SK-N-SH (cell line): ENCODE results near the gene ZCCHC10. TPM values are rescaled to one million over a fixed set of nuclear protein-coding genes. Genes with fewer than 3 reads are reported as not detected.

Experiments used
- CTCF ChIA-PET: fragments of 300-600, 350-600 bp; formaldehyde crosslinking; extraction: SDS; loops from one replicate; lab custom pipeline; 2021; lab: Yijun Ruan, JAX
- POLR2A ChIA-PET: fragments of 350-600 bp; sonication (Branson Sonifier 250); formaldehyde crosslinking; extraction: SDS; loops from one replicate; lab custom pipeline; 2020; ENCODE audit warnings: antibody characterized with exemption, inconsistent platforms; lab: Yijun Ruan, JAX
- DNase-seq: peaks from one replicate; pipeline ENCODE4 v3.0.0; 2012
- H2AFZ ChIP-seq: fragments of 200-600 bp; sonication (generic); 2 replicates; pipeline ENCODE4 v1.8.1; 2016; ENCODE audit warnings: antibody characterized with exemption, mild to moderate bottlenecking, low read depth
- H3F3A ChIP-seq: fragments of 200-600 bp; sonication (generic); replicated peaks from 2 replicates; pipeline ENCODE3; 2016; ENCODE audit warnings: antibody characterized with exemption, mild to moderate bottlenecking; ENCODE audit not compliant: insufficient read depth
- H3K27ac ChIP-seq, 2 experiments: fragments of 200-500 bp in 1 of 2; fragments of 200-600 bp in 1 of 2; sonication (Bioruptor generic) in 1 of 2; sonication (generic), shearing (Covaris generic) in 1 of 2; 2 replicates each; pipeline versions ENCODE4 v1.5.1 to v1.6.1; 2014 to 2016; ENCODE audit warnings: low read depth in 2 of 2, inconsistent platforms in 1 of 2, low read length in 1 of 2, mild to moderate bottlenecking in 1 of 2, mixed read lengths in 1 of 2
- H3K27me3 ChIP-seq: fragments of 200-600 bp; sonication (generic), shearing (Covaris generic); 2 replicates; pipeline ENCODE4 v1.6.1; 2016; ENCODE audit warnings: mixed run types; ENCODE audit not compliant: insufficient read depth
- H3K36me3 ChIP-seq, 2 experiments: fragments of 200-500 bp in 1 of 2; fragments of 200-600 bp in 1 of 2; sonication (Bioruptor generic) in 1 of 2; sonication (generic) in 1 of 2; replicated peaks in 1 of 2; 2 replicates each; pipeline versions ENCODE3 to v1.5.1; 2014 to 2016; ENCODE audit warnings: low read length in 1 of 2, mild to moderate bottlenecking in 1 of 2; ENCODE audit not compliant: insufficient read depth in 2 of 2, control insufficient read depth in 1 of 2
- H3K4me1 ChIP-seq, 2 experiments: fragments of 200-500 bp in 1 of 2; fragments of 200-600 bp in 1 of 2; sonication (Bioruptor generic) in 1 of 2; sonication (generic), shearing (Covaris generic) in 1 of 2; 2 replicates each; pipeline versions ENCODE4 v1.5.1 to v1.6.1; 2014 to 2016; ENCODE audit warnings: low read depth in 1 of 2, low read length in 1 of 2, mixed run types in 1 of 2; ENCODE audit not compliant: insufficient read depth in 2 of 2, control insufficient read depth in 1 of 2
- H3K4me2 ChIP-seq: fragments of 200-600 bp; sonication (generic), shearing (Covaris generic); 2 replicates; pipeline ENCODE4 v1.6.1; 2017; ENCODE audit warnings: mixed run types
- H3K4me3 ChIP-seq, 2 experiments: fragments of 200-500 bp in 1 of 2; fragments of 200-600 bp in 1 of 2; sonication (Bioruptor generic) in 1 of 2; sonication (generic), shearing (Covaris generic) in 1 of 2; 2 replicates each; pipeline versions ENCODE4 v1.5.1 to v1.8.1; 2014 to 2016; ENCODE audit warnings: low read depth in 2 of 2, inconsistent platforms in 1 of 2, low read length in 1 of 2, mild to moderate bottlenecking in 1 of 2, mixed read lengths in 1 of 2, moderate library complexity in 1 of 2
- H3K79me2 ChIP-seq: fragments of 200-600 bp; sonication (generic); 2 replicates; pipeline ENCODE4 v1.8.1; 2017; ENCODE audit warnings: mild to moderate bottlenecking; ENCODE audit not compliant: insufficient read depth
- H3K9ac ChIP-seq: fragments of 200-600 bp; sonication (generic); 2 replicates; pipeline ENCODE4 v1.6.1; 2017; ENCODE audit warnings: mixed run types
- H3K9me2 ChIP-seq: fragments of 200-600 bp; sonication (generic); 2 replicates; pipeline ENCODE4 v1.6.1; 2017; ENCODE audit warnings: mixed run types
- H3K9me3 ChIP-seq: fragments of 200-600 bp; sonication (generic); 2 replicates; pipeline ENCODE4 v1.6.1; 2017; ENCODE audit warnings: mixed run types, mild to moderate bottlenecking, moderate library complexity
- H4K20me1 ChIP-seq: fragments of 200-600 bp; sonication (generic); 2 replicates; pipeline ENCODE4 v1.6.1; 2017; ENCODE audit warnings: mild to moderate bottlenecking, mixed run types; ENCODE audit not compliant: insufficient read depth
- CHD2 ChIP-seq: fragments of 150-350 bp; IDR thresholded peaks from 2 replicates; pipeline ENCODE4 v1.6.1; 2018; ENCODE audit warnings: low read length; ENCODE audit not compliant: partially characterized antibody
- CTCF ChIP-seq: fragments of 200-600 bp; sonication (generic); IDR thresholded peaks from 2 replicates; pipeline ENCODE4 v1.6.1; 2017; ENCODE audit warnings: antibody characterized with exemption, mild to moderate bottlenecking, moderate library complexity
- ELF1 ChIP-seq: IDR thresholded peaks from 2 replicates; pipeline ENCODE4 v1.4.0; 2012
- EP300 ChIP-seq, 2 experiments: IDR thresholded peaks; 2 replicates each; pipeline versions ENCODE4 v1.4.0 to v1.6.1; 2012; ENCODE audit warnings: borderline replicate concordance in 1 of 2, low read depth in 1 of 2, low read length in 1 of 2
- FOXJ3 ChIP-seq: sonication (generic); formaldehyde crosslinking; IDR thresholded peaks from 2 replicates; pipeline ENCODE4 v1.5.1; 2020; ENCODE audit warnings: mild to moderate bottlenecking, missing genetic modification reagents
- FOXM1 ChIP-seq: IDR thresholded peaks from 2 replicates; pipeline ENCODE4 v1.4.0; 2012; ENCODE audit warnings: low read depth, mild to moderate bottlenecking
- GABPA ChIP-seq: IDR thresholded peaks from 2 replicates; pipeline ENCODE4 v1.4.0; 2012; ENCODE audit warnings: low read depth, mild to moderate bottlenecking
- NFIC ChIP-seq: IDR thresholded peaks from 2 replicates; pipeline ENCODE4 v1.4.0; 2012; ENCODE audit warnings: borderline replicate concordance
- NRF1 ChIP-seq: IDR thresholded peaks from 2 replicates; pipeline ENCODE4 v1.6.1; 2012; ENCODE audit warnings: low read depth, mild to moderate bottlenecking, low read length
- PBX3 ChIP-seq: IDR thresholded peaks from 2 replicates; pipeline ENCODE4; 2012
- RAD21 ChIP-seq: IDR thresholded peaks from 2 replicates; pipeline ENCODE4 v1.6.1; 2012; ENCODE audit warnings: mild to moderate bottlenecking, low read length
- RCOR1 ChIP-seq: fragments of 150-350 bp; IDR thresholded peaks from 2 replicates; pipeline ENCODE4 v1.6.1; 2017; ENCODE audit warnings: antibody characterized with exemption, low read length
- REST ChIP-seq: IDR thresholded peaks from 2 replicates; pipeline ENCODE4 v1.6.1; 2012; ENCODE audit warnings: mild to moderate bottlenecking, low read depth, low read length, moderate library complexity
- RXRA ChIP-seq: IDR thresholded peaks from 2 replicates; pipeline ENCODE4 v1.4.0; 2012; ENCODE audit warnings: low read depth, mild to moderate bottlenecking, borderline replicate concordance
- SIN3A ChIP-seq: IDR thresholded peaks from 2 replicates; pipeline ENCODE4 v1.6.1; 2012; ENCODE audit warnings: low read depth, mild to moderate bottlenecking, low read length, moderate library complexity, borderline replicate concordance
- SMC3 ChIP-seq: IDR thresholded peaks from 2 replicates; pipeline ENCODE4 v1.6.1; 2012; ENCODE audit warnings: low read depth, low read length, improper control_type of control experiment
- TEAD4 ChIP-seq: IDR thresholded peaks from 2 replicates; pipeline ENCODE4 v1.4.0; 2012; ENCODE audit warnings: mild to moderate bottlenecking, borderline replicate concordance; ENCODE audit not compliant: insufficient read depth
- USF2 ChIP-seq: fragments of 150-350 bp; IDR thresholded peaks from 2 replicates; pipeline ENCODE4 v1.6.1; 2017; ENCODE audit warnings: antibody characterized with exemption, low read length, low read depth, borderline replicate concordance
- YY1 ChIP-seq: IDR thresholded peaks from 2 replicates; pipeline ENCODE4 v1.4.0; 2012; ENCODE audit warnings: low read depth, mild to moderate bottlenecking
- WGBS: methylation state at CpG from one replicate; pipeline ENCODE4 v1.1.6; 2017; ENCODE audit warnings: low lambda C conversion rate; 5-methylcytosine and 5-hydroxymethylcytosine counted together
- polyA plus RNA-seq, 3 experiments: library from polyadenylated mRNA; depleted of rRNA; stranded (reverse); fragments of >200 nt; gene quantifications; 2 replicates each; pipeline ENCODE4 v1.2.3, GENCODE V29; 2012
- TF ChIP-seq, protein P1 (sequence below): IDR thresholded peaks from 2 replicates; pipeline ENCODE4 v1.4.0; 2012; ENCODE audit warnings: low read depth
- TF ChIP-seq, protein P2 (sequence below): fragments of 150-350 bp; IDR thresholded peaks from 2 replicates; pipeline ENCODE4 v1.6.1; 2016; ENCODE audit warnings: mild to moderate bottlenecking, low read depth, low read length

ZCCHC10 gene
- polyA plus RNA-seq, 1 of the 3 experiments (the other 2 are of a cell fraction) = 28.4 TPM

DNA sequence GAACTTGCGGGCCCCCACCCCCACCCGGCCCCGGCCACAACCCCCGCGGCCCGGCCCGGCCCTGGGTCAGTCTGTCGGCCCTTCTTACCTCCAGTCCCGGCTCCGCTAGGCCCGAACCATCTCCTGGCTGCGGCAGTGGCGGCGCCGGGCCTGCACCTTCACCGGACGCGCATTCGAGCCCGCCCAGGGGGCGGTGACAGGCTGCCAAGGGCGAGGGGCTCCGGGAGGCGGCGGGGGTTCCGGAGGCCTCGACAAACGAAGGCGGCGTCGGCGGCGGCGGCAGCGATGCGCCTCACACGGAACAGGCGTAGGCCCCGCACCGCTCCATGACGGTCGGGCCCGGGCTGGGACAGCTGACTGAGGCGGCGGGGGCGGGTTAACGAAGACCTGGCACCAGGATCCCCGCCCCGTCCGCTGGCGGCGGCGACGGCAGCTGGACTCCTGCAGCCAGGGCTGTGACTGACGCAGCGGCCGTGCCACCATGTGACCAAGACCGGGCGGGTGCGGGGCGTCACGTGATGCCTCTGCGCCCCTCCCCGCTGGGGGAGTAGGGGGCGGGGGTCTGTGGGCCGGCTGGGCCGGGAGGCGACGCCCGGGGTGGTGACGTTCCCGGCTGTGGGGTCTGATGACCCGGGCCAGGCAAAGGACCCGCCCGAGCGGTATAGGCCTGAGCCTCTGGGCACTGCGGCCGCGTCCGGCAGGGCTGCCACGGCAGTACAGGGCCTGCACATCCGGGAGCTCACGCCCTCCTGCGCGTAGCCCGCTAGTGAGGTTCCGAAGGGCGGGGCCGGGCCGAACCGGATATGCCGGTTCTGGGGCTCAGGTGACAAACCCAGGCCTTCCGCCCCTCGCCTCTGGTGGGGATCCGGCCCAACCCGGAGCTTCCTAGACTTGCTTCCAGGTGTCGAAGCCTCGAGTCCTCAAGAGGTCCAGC, 62.9 kb downstream of the ZCCHC10 start, which contains the start of gene AFF4:
Gene AFF4 (minus strand): TSS at position 464 of the 934 bp plus-strand sequence. CDS start 26,445 bp downstream, outside the sequence.
- 6% methylated on average over 28 of the region's 98 CpGs for WGBS
- Histone ChIP-seq H3K9me2 (no peaks in the 10 kb centered on the region), H3K9me3 (no peaks in the 10 kb centered on the region), H3K9ac (peak within 1 kb of the TSS; percentile 90), H3K27me3 (no peaks in the 10 kb centered on the region), H3F3A (peaks cover 41% of the 10 kb centered on the region), H3K4me1 (no peaks in the 10 kb centered on the region; a peak in 2 of 4 replicates), H3K4me3 (peak within 1 kb of the TSS; percentile 64 to 67), H3K27ac (peak within 1 kb of the TSS; percentile 88 to 89), H3K79me2 (peaks cover 49% of the 10 kb centered on the region), H3K36me3 (peaks cover 3 to 7% of the 10 kb centered on the region in 2 experiments), H4K20me1 (peaks cover 38% of the 10 kb centered on the region), H2AFZ (peak within 1 kb of the TSS; percentile 96), H3K4me2 (peak within 1 kb of the TSS; percentile 76)
- peak; percentile 99 for DNase-seq
- POLR2A ChIA-PET = interaction anchor here (0.6 to 1.7 kb wide), 10 partner anchors 9 to 553 kb away, joined by 3 to 5 read pairs (median 3); partner anchors contain the start of genes GDF9, HSPA4 and UQCRQ
- CTCF ChIA-PET = interaction anchor here (1.4 kb wide), 1 partner anchor 16 kb away, joined by 3 read pairs; no protein-coding TSS in a partner anchor
- TF ChIP-seq FOXM1 (no peak), TEAD4 (no peak), REST (no peak), YY1 (no peak), SIN3A (peak; percentile 83; the same call in 1 of the 2 replicates), SMC3 (no peak), CHD2 (peak; percentile 75), RXRA (no peak), PBX3 (peak; percentile 84), RAD21 (no peak), GABPA (peak; percentile 74), NFIC (no peak), EP300 (IDR thresholded peaks at IDR 0.05; ENCODE audit: borderline replicate concordance in 1 of 2, low read depth in 1 of 2, low read length in 1 of 2) (peak in 1 of 2 experiments; percentile 41; a peak in 1 of 4 replicates), CTCF (no peak), NRF1 (no peak), RCOR1 (peak; percentile 9; the same call in 1 of the 2 replicates), FOXJ3 (CRISPR knock-in tag) (no peak), ELF1 (0 out of 2 replicates have a peak, but pooled peaks have one; percentile 19), USF2 (peak; percentile 97)
- TF ChIP-seq, protein P1, sequence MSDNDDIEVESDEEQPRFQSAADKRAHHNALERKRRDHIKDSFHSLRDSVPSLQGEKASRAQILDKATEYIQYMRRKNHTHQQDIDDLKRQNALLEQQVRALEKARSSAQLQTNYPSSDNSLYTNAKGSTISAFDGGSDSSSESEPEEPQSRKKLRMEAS = peak; percentile 64
- TF ChIP-seq, protein P2, sequence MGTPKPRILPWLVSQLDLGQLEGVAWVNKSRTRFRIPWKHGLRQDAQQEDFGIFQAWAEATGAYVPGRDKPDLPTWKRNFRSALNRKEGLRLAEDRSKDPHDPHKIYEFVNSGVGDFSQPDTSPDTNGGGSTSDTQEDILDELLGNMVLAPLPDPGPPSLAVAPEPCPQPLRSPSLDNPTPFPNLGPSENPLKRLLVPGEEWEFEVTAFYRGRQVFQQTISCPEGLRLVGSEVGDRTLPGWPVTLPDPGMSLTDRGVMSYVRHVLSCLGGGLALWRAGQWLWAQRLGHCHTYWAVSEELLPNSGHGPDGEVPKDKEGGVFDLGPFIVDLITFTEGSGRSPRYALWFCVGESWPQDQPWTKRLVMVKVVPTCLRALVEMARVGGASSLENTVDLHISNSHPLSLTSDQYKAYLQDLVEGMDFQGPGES = no peak
